Activated CD8-positive, alpha-beta memory T cell treated with anti-CD3 and anti-CD28 coated beads for 48 hours (primary cell): ENCODE measurements around the gene SCYL3.
"Not testable (repeated sequence)": the region's sequence is repeated elsewhere in the genome, so short reads cannot be mapped to it uniquely, and the experiment has no call there.

ENCODE experiments used
- DNase-seq, 3 experiments: peaks; one replicate each; pipeline ENCODE4 v3.0.0-alpha.2; 2020; ENCODE audit warnings: low read depth in 2 of 3, low spot score in 2 of 3

SCYL3 gene

DNA sequence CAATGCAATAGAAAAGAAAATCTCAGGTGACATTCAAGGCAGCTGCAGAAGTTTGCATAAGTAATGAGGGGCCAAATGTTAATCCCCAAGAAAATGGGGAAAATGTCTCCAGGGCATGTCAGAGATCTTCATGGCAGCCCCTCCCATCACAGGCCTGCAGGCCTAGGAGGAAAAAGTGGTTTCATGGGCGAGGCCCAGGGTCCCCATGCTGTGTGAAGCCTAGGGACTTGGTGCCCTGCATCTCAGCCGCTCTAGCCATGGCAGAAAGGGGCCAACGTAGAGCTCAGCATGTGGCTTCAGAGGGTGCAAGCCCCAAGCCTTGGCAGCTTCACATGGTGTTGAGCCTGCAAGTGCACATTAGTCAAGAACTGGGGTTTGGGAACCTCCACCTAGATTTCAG, 21.7 kb downstream of the SCYL3 start:
- not testable (repeated sequence) for DNase-seq

DNA sequence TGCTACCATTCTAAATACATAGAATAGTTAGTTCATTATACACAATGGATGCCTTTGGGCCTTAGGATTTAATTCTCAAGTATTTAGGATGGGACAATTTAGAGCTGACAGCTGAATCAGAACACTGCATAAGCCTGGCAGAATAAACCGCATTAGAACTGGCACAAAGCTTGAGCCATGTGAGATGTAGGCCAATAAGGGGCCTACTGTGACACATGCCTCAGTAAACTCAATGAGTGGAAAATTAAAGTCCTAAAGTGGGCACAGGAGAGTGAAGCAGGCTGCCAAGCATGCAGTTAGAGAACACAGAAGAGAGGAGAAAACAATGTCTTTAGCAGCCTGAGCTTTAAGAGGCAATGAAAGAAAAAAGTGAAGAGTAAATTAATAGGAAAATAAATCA, 24.3 kb downstream of the SCYL3 start:
- no peak for DNase-seq

DNA sequence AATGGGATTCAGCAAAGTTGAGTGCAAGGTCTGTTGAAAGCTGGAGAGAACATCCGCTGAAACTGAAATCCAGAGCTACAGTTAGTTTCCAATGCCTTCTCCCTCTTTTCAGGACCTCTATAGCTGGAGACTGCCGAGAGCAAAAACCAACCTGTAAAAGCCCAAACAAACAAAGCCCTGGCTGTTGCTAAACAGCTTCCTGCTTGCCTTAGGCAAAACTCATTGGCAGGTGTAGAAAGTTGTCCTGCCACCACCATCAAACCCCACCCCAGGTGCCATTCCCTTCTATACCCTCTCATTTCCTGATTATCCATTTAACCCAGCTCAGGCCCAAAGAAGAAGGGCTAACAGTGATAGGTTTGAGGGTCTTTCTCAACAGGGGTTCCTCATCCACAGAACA, 24.7 kb downstream of the SCYL3 start:
- DNase-seq: no peak

DNA sequence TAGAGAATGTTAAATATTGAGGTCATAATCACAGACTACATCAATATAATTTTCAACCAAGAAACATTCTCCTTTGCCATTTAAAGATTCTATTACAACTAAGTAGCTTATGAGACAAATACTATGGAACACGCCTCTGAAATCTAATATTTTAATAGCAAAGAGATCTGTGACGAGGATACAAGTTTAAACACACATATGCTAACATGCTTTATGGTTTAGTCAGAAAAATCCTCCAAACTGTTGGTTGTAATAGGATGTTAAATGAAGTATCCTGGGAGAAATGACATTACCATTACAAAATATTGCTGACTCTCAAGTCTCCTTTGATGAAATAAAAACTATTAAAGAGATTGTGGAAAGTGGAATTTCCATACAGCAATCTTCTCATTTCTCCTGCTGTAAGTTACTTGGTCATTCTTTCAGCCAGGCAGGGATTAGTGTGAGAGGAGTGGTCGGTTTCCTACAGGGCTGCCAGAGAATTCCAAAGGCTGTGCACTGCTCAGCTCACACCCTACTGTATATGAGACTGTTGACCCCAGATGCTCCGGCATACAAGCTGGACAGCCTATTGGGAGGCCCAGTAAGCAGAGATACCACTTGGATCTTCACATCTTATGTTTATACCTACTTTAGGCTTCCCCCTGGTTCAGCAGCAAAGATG, 26.6 kb downstream of the SCYL3 start:
- DNase-seq: no peak

DNA sequence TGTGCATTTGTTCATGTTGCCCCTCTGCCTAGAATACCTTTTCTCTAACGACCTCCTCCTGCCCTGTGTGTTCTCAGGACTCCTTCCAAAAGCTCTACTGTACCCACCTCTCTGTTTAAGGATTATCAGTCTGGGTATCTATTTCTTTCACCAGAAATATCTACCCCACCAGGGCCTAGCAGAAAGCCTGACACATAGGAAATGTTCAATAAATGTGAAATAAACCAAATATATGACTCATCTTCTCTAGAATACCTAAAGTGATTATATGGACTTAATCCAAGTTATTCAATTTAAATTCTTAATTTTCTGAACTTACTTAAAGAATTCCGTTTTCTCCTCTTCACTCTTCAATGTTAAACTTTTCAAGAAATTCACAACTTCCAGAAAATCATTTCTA, 27.1 kb downstream of the SCYL3 start:
- no peak for DNase-seq

DNA sequence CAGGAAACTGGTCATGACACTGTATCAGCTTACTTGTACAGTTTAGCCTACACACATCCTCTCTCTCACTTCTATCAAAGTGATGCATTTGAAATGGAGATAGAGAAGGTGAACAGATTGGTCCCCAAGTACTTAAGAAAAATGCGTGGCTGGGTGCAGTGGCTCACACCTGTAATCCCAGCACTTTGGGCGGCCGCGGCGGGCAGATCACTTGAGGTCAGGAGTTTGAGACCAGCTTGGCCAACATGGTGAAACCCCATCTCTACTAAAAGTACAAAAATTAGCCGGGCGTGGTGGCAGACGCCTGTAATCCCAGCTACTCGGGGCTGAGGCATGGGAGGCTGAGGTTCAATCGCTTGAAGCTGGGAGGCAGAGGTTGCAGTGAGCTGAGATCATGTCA, 29.2 kb downstream of the SCYL3 start:
- DNase-seq: not testable (repeated sequence)

DNA sequence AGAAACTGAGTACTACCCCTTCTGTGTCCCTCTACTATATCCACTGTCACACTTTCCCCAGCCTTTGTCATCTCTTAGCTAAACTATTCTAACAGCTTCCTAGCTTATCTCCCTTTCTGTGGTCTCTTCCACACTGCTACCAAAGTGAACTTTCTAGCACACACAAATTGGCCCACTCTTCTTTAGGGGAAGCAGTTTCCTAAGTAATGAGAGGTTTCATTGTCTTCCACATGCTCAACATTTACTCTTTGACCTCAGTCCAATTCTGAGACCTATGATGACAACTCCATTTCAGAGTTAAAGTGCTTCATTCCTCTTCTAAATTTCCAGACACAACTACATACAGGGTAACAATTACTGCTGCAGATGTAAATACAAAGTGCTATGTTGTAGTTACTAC, 32.9 kb downstream of the SCYL3 start:
- no peak for DNase-seq

DNA sequence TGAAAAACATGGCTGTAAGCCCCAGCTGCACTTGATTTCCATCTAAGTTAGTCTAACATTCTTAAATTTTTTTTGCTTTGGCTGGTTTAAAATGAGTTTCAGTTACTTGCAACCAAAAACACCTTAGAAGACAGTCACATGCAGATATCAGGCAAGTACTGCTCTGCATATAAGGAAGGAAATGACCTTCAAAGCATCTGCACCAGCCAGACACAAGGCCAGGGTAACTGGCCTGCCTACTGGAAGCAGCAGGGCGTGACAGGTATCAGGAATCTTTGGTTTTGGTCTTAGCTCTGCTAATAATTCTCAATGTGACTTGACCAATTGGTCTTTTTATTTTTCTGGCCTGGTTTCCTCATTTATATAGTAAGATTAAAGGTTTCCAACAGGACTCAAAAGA, 33.5 kb downstream of the SCYL3 start:
- no peak for DNase-seq

DNA sequence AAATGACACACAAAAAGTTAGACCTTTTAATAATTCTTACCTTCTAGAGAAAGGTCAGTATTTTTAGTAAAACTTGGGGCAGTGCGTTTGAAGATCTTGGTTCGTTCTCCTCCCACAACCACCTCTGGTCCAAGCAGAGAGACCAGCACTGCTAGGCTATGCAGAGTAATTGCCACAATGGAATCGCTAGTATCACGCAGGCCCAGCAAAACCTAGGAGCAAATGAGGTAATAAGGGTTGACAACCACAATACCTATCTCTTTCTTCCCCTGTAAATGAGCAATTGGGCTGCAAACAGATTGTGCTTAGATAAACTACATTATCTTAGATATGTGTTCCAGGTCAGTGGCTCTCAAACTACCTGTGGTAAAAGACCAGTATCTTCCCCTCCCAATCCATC, 34.7 kb downstream of the SCYL3 start:
- no peak for DNase-seq

DNA sequence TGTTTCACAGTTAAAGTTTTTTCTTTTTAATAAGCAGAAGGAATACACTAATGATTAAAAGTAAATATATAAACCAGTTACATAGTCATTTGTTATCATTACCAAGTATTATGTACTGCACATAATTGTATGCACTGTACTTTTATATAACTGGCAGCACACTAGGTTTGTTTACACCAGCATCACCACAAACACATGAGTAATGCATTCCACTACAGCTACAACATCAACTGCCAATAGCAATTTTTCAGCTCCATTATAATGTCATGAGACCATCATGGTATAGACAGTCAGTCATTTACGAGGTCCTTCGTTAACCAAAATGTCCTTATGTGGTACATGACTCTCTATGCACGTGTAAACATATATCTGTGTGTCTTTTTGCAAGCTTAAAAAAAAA, 35.2 kb downstream of the SCYL3 start:
- DNase-seq: no peak

DNA sequence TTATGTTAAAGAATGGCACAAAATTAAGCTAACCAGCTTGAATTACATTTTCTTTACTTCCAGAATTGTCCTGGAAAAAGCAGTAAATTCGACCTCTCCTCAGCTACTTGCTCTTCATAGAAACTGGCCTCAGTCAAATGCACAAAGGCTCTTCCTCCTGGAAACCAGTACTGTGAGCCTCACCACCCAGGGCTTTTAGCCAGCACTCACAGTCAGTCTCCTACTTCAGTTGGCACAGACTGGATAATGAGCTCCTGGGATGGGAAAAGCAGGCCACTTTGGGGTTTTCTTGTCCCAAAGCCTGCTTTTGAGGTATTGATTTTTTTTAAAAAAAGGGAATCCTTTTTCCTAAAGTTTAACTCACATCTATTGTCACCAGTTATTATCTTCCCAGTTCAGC, 40.4 kb downstream of the SCYL3 start:
- DNase-seq: no peak

DNA sequence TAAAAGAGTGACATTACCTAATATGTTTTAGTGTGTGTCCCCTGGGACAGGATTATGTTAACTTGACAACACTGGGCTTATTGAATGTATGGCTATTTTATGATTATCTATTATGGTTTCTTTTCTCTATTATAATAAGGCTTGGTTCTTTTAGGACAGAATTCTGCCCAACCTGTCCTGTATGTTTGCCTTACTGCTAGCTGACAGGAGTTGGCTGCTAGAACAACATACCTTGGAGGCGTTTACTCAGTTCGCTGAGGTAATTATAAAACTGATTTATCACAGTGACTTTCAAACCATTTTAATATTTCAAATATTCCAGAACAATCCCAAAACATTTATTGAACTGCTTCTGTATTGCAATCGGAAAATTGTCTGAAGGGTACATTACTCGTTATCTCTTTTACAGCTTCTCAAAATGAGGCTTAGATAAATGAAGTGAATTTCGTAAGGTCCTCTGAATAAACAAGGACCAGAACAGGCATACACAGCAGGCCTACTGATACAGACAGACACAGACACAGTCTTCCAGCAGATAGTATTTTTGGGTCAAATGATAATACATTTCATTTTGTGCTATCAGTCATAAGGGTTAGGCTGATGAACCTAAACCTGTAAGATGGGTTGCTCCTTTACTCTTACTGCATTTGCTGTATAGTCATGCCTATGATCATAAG, 44.2 kb downstream of the SCYL3 start:
- DNase-seq: no peak

DNA sequence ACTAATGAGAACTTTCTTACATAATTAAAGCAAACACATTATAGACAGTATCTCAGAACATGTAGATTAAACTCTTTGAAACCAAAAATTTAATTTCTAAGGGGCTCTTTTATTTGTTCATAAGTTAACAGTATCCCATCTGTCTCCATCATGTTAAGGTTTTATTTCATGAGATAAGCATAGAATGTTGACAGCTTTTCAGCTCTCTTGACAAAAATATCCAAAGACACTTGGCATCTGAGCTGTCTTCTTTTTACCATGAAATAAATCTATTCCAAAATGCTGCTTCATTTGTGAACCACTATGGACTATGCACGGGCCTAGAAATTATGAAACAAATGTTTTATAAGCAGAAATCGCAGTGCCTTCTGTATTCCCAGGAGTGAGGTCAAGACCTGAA, 45.2 kb downstream of the SCYL3 start:
- no peak for DNase-seq

DNA sequence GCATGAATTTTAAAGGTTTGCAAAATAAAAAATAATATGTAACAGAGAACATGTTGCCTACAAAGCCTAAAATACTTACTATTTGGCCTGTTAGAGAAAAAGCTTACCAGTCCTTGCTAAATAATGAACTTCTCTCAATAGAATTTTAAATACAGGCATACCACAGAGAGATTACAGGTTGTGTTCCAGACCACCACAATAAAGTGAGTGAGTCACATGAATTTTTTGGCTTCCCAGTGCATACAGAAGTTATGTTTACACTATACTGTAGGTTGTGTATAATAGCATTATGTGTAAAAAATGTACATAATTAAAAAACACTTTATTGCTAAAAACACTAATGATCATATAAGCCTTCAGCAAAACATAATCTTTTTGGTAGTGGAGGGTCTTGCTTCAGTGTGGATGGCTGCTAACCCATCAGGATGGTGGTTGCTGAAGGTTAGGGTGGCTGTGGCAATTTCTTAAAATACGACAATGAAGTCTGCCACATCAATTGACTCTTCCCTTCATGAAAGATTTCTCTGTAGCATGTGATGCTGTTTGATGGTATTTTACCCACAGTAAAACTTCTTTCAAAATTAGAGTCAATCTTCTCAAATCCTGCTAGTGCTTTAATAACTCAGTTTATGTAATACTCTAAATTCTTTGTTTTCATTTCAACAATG, 48.6 kb downstream of the SCYL3 start:
- DNase-seq: no peak

DNA sequence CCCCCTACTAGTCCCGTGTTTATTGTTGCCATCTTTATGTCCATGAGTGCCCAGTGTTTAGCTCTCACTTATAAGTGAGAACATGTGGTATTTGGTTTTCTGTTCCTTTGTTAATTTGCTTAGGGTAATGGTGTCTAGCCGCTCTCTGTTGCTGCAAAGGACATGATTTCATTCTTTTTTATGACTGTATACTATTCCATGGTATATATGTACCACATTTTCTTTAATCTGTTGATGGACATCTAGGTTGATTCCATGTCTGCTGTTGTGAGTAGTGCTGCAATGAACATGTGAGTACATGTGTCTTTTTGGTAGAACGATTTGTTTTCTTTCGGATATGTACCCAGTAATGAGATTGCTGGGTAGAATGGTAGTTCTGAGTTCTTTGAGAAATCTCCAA, 54.8 kb downstream of the SCYL3 start:
- no peak for DNase-seq

DNA sequence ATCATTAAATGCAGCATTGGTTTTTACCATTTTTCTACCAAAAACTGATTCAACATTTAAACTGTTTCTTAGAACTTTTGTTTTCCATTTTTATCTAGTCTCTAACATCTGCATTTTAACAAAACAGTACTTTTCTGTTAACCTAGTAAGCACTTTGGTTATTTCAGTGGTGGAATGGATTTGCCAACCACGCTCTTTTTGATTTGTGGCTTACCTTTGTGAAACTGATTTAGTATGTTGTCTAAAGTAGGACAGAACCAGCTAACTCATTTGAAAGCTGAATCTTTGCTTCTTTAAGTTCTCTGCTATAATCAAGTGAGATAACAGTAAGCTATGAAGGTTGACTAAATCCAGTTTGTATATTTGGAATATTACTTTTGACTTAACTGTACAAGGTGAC, 57.5 kb downstream of the SCYL3 start:
- no peak for DNase-seq

DNA sequence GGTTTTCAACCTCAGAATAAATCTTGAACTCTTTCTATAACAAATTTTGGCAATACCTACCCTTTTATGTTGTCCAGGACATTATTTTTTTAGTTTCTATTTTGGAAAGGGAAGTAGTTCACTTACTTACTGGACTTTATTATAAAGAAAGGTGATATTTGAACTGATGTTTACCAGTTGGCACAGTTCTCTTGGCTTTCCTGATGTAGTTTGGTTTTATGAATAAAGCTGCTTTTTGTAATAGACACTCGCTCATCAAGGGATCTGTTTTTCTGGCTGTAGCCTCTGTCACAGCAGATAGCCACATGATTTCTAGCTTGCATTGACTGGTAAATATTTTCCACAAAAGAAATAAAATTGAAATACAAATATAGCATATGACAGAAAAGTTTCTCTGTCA, 58.0 kb downstream of the SCYL3 start:
- no peak for DNase-seq

DNA sequence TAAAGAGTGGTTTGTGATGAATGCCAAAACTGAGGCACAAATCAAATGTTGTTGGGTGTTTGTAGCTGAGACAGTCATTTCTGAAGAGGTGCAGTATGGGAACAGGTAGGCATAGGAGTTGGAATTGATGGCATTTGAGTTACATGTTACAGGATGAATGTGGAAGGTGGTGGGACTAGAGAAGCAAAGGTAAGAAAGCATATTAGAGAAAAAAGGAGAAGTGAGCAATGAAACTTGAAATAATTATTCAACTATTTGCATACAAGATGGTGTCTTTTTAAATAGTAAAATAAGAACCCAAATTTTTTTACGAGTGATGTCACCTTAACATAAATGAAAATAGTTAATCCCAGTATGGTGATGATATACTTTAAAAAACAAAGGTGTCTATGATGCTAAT, 58.8 kb downstream of the SCYL3 start:
- no peak for DNase-seq

DNA sequence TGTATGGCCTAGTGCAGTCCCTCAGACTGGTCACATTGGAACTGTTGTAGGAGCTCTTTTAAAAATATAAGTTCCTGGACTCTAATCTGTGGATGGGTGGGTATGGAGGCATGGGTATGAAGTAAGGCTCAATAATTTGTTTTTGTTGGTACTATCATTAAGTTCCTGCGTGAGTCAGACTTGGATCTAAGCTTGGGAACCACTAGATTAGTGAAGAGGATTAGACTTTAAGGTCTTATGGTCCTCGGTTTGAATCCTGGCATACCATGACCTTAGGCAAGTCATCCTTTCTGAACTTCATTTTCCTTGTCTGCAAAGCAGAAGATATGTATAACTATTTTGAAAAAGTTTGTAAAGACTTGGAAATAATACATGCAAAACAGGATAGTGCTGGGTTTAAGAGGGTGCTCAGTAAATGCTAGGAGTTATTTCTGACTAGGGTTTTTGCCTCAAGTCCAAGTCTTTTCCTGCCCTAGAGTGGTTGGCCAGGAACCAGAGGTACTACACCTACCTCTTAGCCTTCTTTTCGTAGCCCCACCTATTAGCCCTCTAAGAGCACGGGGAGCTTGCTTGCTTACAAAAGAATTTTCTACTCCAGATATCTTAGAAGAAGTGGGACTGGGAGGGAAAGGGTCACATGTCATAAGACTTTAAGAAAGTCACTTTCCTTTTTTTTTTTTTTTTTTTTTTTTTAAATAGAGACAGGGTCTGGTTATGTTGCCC, 60.4 kb downstream of the SCYL3 start:
- DNase-seq: no peak

DNA sequence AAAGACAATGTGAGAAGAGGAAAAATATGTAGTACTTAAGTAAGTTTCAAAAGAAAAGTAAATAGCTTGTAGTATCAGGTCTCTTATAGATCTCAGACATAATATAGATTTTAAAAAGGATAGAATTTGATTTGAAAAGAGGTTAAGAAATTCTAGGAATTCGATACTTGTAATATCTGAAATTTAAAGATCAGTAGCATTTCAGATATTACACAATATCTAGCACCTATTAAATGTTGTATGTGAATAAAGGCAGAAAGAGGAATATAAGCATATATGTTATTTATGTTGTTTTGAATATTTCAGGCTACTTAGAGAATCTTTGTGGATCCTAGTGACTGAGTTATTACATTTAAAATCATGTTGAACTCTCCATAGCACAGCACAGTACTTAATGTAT, 64.0 kb downstream of the SCYL3 start:
- no peak for DNase-seq

DNA sequence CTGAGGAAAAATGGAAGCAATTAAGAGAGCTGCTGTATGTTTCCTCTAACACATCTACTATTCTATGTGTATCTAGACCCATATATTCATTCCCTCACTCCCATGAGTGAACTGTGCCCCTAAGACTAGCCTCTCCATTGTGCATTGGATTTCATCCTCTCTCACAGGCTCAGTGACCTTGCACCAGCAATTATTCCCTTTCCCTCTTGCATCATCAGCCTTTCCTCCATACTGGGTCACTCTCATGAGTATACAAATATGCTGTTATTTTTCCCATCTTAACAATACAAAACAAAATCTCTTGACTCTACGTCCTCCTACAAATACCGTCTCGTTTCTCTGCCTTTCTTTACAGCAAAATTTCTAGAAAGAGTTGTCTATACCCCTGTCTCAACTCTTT, 69.5 kb downstream of the SCYL3 start:
- no peak for DNase-seq

DNA sequence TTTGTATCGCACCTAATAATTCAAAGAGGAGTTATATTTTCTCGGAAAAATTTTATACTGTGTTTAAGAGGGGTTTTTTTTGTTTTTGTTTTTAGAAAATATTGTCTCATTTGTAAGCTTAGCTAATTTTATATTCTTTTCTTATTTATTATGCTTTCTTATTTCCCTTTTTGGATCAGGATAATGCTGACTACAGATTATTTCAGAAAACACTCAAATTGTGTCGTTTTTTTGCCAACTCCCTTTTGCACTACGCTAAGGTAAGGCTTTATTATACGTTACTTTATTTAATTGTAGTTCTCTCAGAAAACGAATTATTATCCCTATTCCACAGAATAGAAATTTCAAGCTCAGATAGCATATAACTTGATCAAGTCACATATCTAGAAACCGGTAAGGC, 72.2 kb downstream of the SCYL3 start:
- no peak for DNase-seq
